ENCODE results near the gene SLC35F3. TPM values are rescaled to one million over a fixed set of nuclear protein-coding genes. Genes with fewer than 3 reads are reported as not detected.

The SLC35F3 gene
- total RNA-seq, 1 experiment from 2014 or later, result not detected

GRCh38 chr1:234170067-234170466 lies 265.6 kb downstream of the SLC35F3 start:
- no peaks in the 10 kb centered on the region; the same call in none of the 2 replicates for H3K27me3 ChIP-seq (replicated peaks; ENCODE audit: control insufficient read depth, insufficient read depth, low read length)
- H3K4me1 ChIP-seq, result no peaks in the 10 kb centered on the region
- intact Hi-C loops (cut with micrococcal nuclease; ENCODE audit: unreplicated experiment), result no loop called here
- CTCF ChIA-PET, result interaction anchor here (0.6 kb wide), 1 partner anchor 44 kb away, joined by 3 read pairs; no protein-coding TSS in a partner anchor
- H3K9me3 Mint-ChIP-seq (ENCODE audit: unreplicated experiment), result no peaks in the 10 kb centered on the region
- no peaks in the 10 kb centered on the region for H3K36me3 ChIP-seq (ENCODE audit: control insufficient read depth, insufficient read depth, low read length)
- no TSS peak for BruUV-seq (replicated peaks)
- no peaks in the 10 kb centered on the region for H3K4me1 Mint-ChIP-seq (ENCODE audit: low read depth, unreplicated experiment)
- no peak overlapping the region for H3K27ac Mint-ChIP-seq (ENCODE audit: unreplicated experiment)
- no peak for DNase-seq
- no peaks in the 10 kb centered on the region for H3K9me3 ChIP-seq
- no peaks in the 10 kb centered on the region for H3K36me3 Mint-ChIP-seq (ENCODE audit: insufficient read depth, unreplicated experiment)
- no peak overlapping the region for H3K4me3 Mint-ChIP-seq (ENCODE audit: unreplicated experiment)
- POLR2A ChIA-PET, result no interaction called here
- H3K27me3 Mint-ChIP-seq (ENCODE audit: insufficient read depth, unreplicated experiment), result peaks cover 7% of the 10 kb centered on the region
- no peak overlapping the region for H3K4me3 ChIP-seq (ENCODE audit: low read depth, low read length)
- TF ChIP-seq, protein P1, sequence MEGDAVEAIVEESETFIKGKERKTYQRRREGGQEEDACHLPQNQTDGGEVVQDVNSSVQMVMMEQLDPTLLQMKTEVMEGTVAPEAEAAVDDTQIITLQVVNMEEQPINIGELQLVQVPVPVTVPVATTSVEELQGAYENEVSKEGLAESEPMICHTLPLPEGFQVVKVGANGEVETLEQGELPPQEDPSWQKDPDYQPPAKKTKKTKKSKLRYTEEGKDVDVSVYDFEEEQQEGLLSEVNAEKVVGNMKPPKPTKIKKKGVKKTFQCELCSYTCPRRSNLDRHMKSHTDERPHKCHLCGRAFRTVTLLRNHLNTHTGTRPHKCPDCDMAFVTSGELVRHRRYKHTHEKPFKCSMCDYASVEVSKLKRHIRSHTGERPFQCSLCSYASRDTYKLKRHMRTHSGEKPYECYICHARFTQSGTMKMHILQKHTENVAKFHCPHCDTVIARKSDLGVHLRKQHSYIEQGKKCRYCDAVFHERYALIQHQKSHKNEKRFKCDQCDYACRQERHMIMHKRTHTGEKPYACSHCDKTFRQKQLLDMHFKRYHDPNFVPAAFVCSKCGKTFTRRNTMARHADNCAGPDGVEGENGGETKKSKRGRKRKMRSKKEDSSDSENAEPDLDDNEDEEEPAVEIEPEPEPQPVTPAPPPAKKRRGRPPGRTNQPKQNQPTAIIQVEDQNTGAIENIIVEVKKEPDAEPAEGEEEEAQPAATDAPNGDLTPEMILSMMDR (IDR thresholded peaks at IDR 0.05; ENCODE audit: insufficient read depth in 1 of 2, low read depth in 1 of 2, low read length in 1 of 2, severe bottlenecking in 1 of 2, unreplicated experiment in 1 of 2), result no peak

GRCh38 chr1:234170622-234171021 lies 266.1 kb downstream of the SLC35F3 start:
- Mint-ChIP-seq H3K4me1 (ENCODE audit: low read depth, unreplicated experiment) (no peaks in the 10 kb centered on the region), H3K4me3 (ENCODE audit: unreplicated experiment) (no peak overlapping the region), H3K27ac (ENCODE audit: unreplicated experiment) (no peak overlapping the region), H3K36me3 (ENCODE audit: insufficient read depth, unreplicated experiment) (no peaks in the 10 kb centered on the region), H3K27me3 (ENCODE audit: insufficient read depth, unreplicated experiment) (peaks cover 10% of the 10 kb centered on the region), H3K9me3 (ENCODE audit: unreplicated experiment) (no peaks in the 10 kb centered on the region)
- Histone ChIP-seq H3K9me3 (no peaks in the 10 kb centered on the region), H3K4me3 (ENCODE audit: low read depth, low read length) (no peak overlapping the region), H3K27me3 (replicated peaks; ENCODE audit: control insufficient read depth, insufficient read depth, low read length) (no peaks in the 10 kb centered on the region; the same call in none of the 2 replicates), H3K4me1 (no peaks in the 10 kb centered on the region), H3K36me3 (ENCODE audit: control insufficient read depth, insufficient read depth, low read length) (no peaks in the 10 kb centered on the region)
- POLR2A ChIA-PET, result no interaction called here
- intact Hi-C loops (cut with micrococcal nuclease; ENCODE audit: unreplicated experiment), result no loop called here
- no TSS peak for BruUV-seq (replicated peaks)
- no peak for DNase-seq
- CTCF ChIA-PET, result interaction anchor here (0.6 kb wide), 1 partner anchor 45 kb away, joined by 3 read pairs; no protein-coding TSS in a partner anchor
- TF ChIP-seq, protein P1 (IDR thresholded peaks at IDR 0.05; ENCODE audit: insufficient read depth in 1 of 2, low read depth in 1 of 2, low read length in 1 of 2, severe bottlenecking in 1 of 2, unreplicated experiment in 1 of 2), result no peak

DNA sequence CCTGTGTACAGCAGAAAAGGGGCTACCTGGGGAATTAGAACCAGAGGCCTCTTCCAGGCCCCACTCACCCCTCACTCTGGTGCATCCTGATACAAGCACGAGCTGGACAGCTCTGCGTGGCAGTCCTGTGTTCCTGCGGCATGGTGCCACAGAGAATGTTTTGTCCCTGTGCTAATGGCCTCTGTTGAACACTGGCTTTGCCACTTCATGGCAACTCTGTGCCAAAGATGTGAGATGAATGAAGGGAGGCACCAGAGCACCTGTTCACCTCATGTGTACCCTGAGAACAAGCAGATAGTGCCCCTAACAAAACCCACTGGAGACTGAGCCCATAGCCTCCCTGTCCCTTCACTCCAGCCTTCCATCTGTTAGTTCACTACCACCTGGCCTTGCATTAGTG lies 269.5 kb downstream of the SLC35F3 start:
- Mint-ChIP-seq H3K36me3 (ENCODE audit: insufficient read depth, unreplicated experiment) (no peaks in the 10 kb centered on the region), H3K27ac (ENCODE audit: unreplicated experiment) (no peak overlapping the region), H3K9me3 (ENCODE audit: unreplicated experiment) (no peaks in the 10 kb centered on the region), H3K4me3 (ENCODE audit: unreplicated experiment) (no peak overlapping the region), H3K27me3 (ENCODE audit: insufficient read depth, unreplicated experiment) (peaks cover 20% of the 10 kb centered on the region), H3K4me1 (ENCODE audit: low read depth, unreplicated experiment) (no peaks in the 10 kb centered on the region)
- no peaks in the 10 kb centered on the region for H3K36me3 ChIP-seq (ENCODE audit: control insufficient read depth, insufficient read depth, low read length)
- H3K27me3 ChIP-seq (replicated peaks; ENCODE audit: control insufficient read depth, insufficient read depth, low read length), result no peaks in the 10 kb centered on the region; the same call in none of the 2 replicates
- no TSS peak for BruUV-seq (replicated peaks)
- ChIA-PET CTCF (no interaction called here), POLR2A (no interaction called here)
- no peaks in the 10 kb centered on the region for H3K4me1 ChIP-seq
- H3K9me3 ChIP-seq, result no peaks in the 10 kb centered on the region; the same call in 1 of the 2 replicates
- intact Hi-C loops (cut with micrococcal nuclease; ENCODE audit: unreplicated experiment), result no loop called here
- TF ChIP-seq, protein P1 (IDR thresholded peaks at IDR 0.05; ENCODE audit: insufficient read depth in 1 of 2, low read depth in 1 of 2, low read length in 1 of 2, severe bottlenecking in 1 of 2, unreplicated experiment in 1 of 2), result no peak
- H3K4me3 ChIP-seq (ENCODE audit: low read depth, low read length), result no peak overlapping the region
- no peak for DNase-seq
